Liver (tissue), 9 donors: ENCODE results near the gene RTN4. TPM values are rescaled to one million over a fixed set of nuclear protein-coding genes. Genes with fewer than 3 reads are reported as not detected.
A peak's percentile ranks its signal among the peaks of the same experiment; 100 is the strongest.

Experiments used
- DNase-seq: peaks from one replicate; pipeline ENCODE4 v3.0.0-alpha.2; 2017; ENCODE audit warnings: low spot score
- H3K27ac ChIP-seq, 2 donors: one replicate each; pipeline ENCODE4 v1.7.0; 2013; ENCODE audit warnings: inconsistent platforms in 2 of 2, low read length in 2 of 2, control low read depth in 1 of 2, low read depth in 1 of 2, mild to moderate bottlenecking in 1 of 2
- H3K27me3 ChIP-seq, 4 donors: one replicate each; pipeline versions ENCODE4 v1.6.1 to v1.7.0; 2013; ENCODE audit warnings: low read length in 3 of 4, inconsistent platforms in 1 of 4, mild to moderate bottlenecking in 1 of 4, moderate library complexity in 1 of 4; ENCODE audit not compliant: control insufficient read depth in 4 of 4, insufficient read depth in 4 of 4
- H3K36me3 ChIP-seq, 4 donors: one replicate each; pipeline versions ENCODE4 v1.6.1 to v1.7.0; 2013; ENCODE audit warnings: low read length in 3 of 4, mild to moderate bottlenecking in 3 of 4, low read depth in 1 of 4, moderate library complexity in 1 of 4; ENCODE audit not compliant: control insufficient read depth in 4 of 4, insufficient read depth in 3 of 4
- H3K4me1 ChIP-seq, 4 donors: one replicate each; pipeline versions ENCODE4 v1.6.1 to v1.7.0; 2013; ENCODE audit warnings: low read length in 3 of 4, mild to moderate bottlenecking in 3 of 4, moderate library complexity in 1 of 4; ENCODE audit not compliant: control insufficient read depth in 4 of 4, insufficient read depth in 4 of 4
- H3K4me3 ChIP-seq, 3 donors: one replicate each; pipeline versions ENCODE4 v1.6.1 to v1.7.0; 2013; ENCODE audit warnings: low read length in 3 of 3, control low read depth in 1 of 3, low read depth in 1 of 3, mild to moderate bottlenecking in 1 of 3
- H3K9ac ChIP-seq, 2 donors: one replicate each; pipeline ENCODE4 v1.7.0; 2013; ENCODE audit warnings: low read length in 2 of 2, mild to moderate bottlenecking in 2 of 2, moderate library complexity in 2 of 2, control low read depth in 1 of 2, low read depth in 1 of 2
- H3K9me3 ChIP-seq, 4 donors: one replicate each; pipeline versions ENCODE4 v1.6.1 to v1.7.0; 2013; ENCODE audit warnings: low read length in 3 of 4; ENCODE audit not compliant: control insufficient read depth in 4 of 4
- ATF3 ChIP-seq: IDR thresholded peaks from 2 replicates; pipeline ENCODE4 v1.6.1; 2016; ENCODE audit warnings: antibody characterized with exemption
- CTCF ChIP-seq: fragments of 150-350 bp; IDR thresholded peaks from 2 replicates; pipeline ENCODE4 v1.5.1; 2017; ENCODE audit warnings: improper control_type of control experiment, low read depth, low read length; ENCODE audit not compliant: missing input control
- EGR1 ChIP-seq, 2 donors: IDR thresholded peaks; 2 replicates each; pipeline ENCODE4 v1.6.1; 2016 to 2018; ENCODE audit warnings: antibody characterized with exemption in 2 of 2, low read depth in 2 of 2
- FOXA1 ChIP-seq: IDR thresholded peaks from 2 replicates; pipeline ENCODE4 v1.6.1; 2016; ENCODE audit warnings: antibody characterized with exemption
- FOXA2 ChIP-seq: IDR thresholded peaks from 2 replicates; pipeline ENCODE4 v1.6.1; 2016; ENCODE audit warnings: antibody characterized with exemption
- GABPA ChIP-seq, 2 donors: IDR thresholded peaks in 1 of 2; conservative IDR thresholded peaks in 1 of 2; 2 replicates each; pipeline ENCODE4 v1.6.1; 2016; ENCODE audit warnings: antibody characterized with exemption in 2 of 2, mild to moderate bottlenecking in 1 of 2, moderate library complexity in 1 of 2
- HNF4A ChIP-seq, 2 donors: conservative IDR thresholded peaks; 2 replicates each; pipeline ENCODE4 v1.6.1; 2016; ENCODE audit warnings: antibody characterized with exemption in 2 of 2, mild to moderate bottlenecking in 2 of 2
- JUND ChIP-seq, 2 donors: IDR thresholded peaks; 2 replicates each; pipeline ENCODE4 v1.6.1; 2016; ENCODE audit warnings: antibody characterized with exemption in 2 of 2
- MAX ChIP-seq: IDR thresholded peaks from 2 replicates; pipeline ENCODE4 v1.6.1; 2016; ENCODE audit warnings: antibody characterized with exemption
- NR2F2 ChIP-seq: IDR thresholded peaks from 2 replicates; pipeline ENCODE4 v1.6.1; 2016; ENCODE audit warnings: antibody characterized with exemption
- RAD21 ChIP-seq, 2 donors: IDR thresholded peaks; 2 replicates each; pipeline ENCODE4 v1.6.1; 2016; ENCODE audit warnings: antibody characterized with exemption in 2 of 2, mild to moderate bottlenecking in 2 of 2
- REST ChIP-seq: IDR thresholded peaks from 2 replicates; pipeline ENCODE4 v1.6.1; 2016; ENCODE audit warnings: antibody characterized with exemption, mild to moderate bottlenecking
- RXRA ChIP-seq, 2 donors: IDR thresholded peaks; 2 replicates each; pipeline ENCODE4 v1.6.1; 2017 to 2018; ENCODE audit warnings: antibody characterized with exemption in 2 of 2, mild to moderate bottlenecking in 1 of 2
- SP1 ChIP-seq: IDR thresholded peaks from 2 replicates; pipeline ENCODE4 v1.6.1; 2018; ENCODE audit warnings: antibody characterized with exemption, mild to moderate bottlenecking
- TAF1 ChIP-seq: conservative IDR thresholded peaks from 2 replicates; pipeline ENCODE4 v1.6.1; 2016; ENCODE audit warnings: antibody characterized with exemption, mild to moderate bottlenecking
- YY1 ChIP-seq: IDR thresholded peaks from 2 replicates; pipeline ENCODE4 v1.6.1; 2016; ENCODE audit warnings: antibody characterized with exemption, mild to moderate bottlenecking
- ZBTB33 ChIP-seq: IDR thresholded peaks from 2 replicates; pipeline ENCODE4 v1.6.1; 2016; ENCODE audit warnings: antibody characterized with exemption
- WGBS: extraction: QIAGEN DNeasy Blood & Tissue Kit; methylation state at CpG from one replicate; pipeline ENCODE4 v1.1.7; 2013; 5-methylcytosine and 5-hydroxymethylcytosine counted together
- polyA plus RNA-seq, 2 donors: library from polyadenylated mRNA; stranded (reverse) in 1 of 2; unstranded in 1 of 2; fragments of 200-250 nt in 1 of 2; fragments of >200 nt in 1 of 2; fragmentation: Nextera tagmentation in 1 of 2; extraction: Ambion mirVana in 1 of 2; gene quantifications; one replicate each; pipeline versions ENCODE4 v1.2.1 to v1.2.3, GENCODE V29; 2013 to 2015
- total RNA-seq, 2 donors: library from RNA; depleted of rRNA; stranded (reverse); fragments of >200 nt; gene quantifications; one replicate each; pipeline ENCODE4 v1.2.3, GENCODE V29; 2014
- donor health status: healthy.
- donor health status: healthy.
- donor health status: healthy.
- donor health status: healthy.
- donor health status: healthy.

The RTN4 gene
- total and polyA plus RNA-seq, 4 donors, result 73.5 to 348 (median 151) TPM

DNA sequence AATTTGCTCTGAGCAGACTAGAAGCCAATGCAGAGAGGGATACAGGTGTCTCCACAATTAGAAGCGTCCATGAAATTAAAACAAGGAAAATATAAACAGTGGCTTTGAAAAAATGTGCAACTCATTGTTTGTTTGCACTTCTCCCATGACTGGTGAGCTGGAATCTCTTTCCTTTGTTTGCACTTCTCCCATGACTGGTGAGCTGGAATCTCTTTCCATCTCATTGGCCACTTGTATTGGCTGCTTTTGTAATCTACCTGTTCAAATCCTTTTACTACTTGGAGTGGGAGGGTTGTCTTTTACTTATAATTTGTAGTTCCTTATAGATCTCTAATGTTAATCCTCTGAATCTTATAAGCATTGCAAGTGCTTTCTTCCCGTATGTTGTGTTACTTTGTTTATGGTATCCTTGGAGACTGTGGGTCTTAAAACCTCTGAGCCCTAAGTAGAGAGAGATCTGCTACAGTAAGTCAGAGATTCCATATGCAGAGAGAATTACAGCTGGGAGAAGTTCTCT lies 94.1 kb downstream of the RTN4 start (continued):
- TF ChIP-seq JUND (IDR thresholded peaks at IDR 0.05), result peak in 1 of 2 donors; percentile 19

DNA sequence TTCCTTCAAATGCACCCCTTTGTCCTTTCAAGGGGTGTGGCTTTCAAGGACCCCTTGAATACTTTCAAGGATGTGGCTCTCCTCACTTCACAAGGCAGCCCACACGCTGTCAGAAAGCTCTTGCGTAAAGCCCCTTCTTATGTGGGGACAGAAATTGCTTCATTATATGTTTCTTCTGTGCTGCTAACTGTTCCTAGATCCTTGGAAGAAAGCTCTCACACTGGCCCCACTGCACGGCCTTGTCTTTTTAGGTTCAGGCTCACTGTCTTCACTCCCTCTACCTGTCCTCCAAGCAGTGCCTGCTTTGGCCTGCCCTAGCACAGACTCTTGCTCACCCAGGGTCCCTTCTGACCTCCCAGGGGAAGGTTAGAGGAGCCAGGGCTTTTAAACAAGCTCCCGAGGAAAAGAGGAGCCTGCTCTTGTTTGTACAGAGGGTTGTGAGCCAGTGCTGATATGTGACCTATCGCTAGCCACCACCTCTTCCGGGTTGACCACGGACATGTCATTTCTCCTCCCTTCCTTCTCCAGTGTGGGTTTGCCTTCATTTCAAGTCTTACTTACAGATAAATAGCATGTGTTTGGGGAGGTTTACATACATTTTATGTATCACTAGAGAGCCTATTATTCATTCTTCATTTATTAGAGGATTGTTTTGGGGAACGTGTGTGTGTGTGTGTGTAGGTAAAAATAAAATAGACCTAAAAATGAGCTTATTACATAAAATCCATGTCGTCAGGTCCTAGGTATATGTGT lies 94.7 kb downstream of the RTN4 start:
- Histone ChIP-seq H3K27ac (no peak overlapping the region), H3K4me1 (peaks cover 0 to 6% (median 0%) of the 10 kb centered on the region in 4 donors), H3K4me3 (no peak overlapping the region), H3K9me3 (no peaks in the 10 kb centered on the region), H3K36me3 (no peaks in the 10 kb centered on the region), H3K9ac (peak overlapping the region in 1 of 2 donors; percentile 14), H3K27me3 (no peaks in the 10 kb centered on the region)
- DNase-seq, result no peak
- 60% methylated on average over 9 of the region's 9 CpGs for WGBS
- TF ChIP-seq REST (peak; percentile 7), ZBTB33 (no peak), TAF1 (no peak)

GRCh38 chr2:54954705-54955357 lies 95.4 kb downstream of the RTN4 start:
- Histone ChIP-seq H3K4me3 (no peak overlapping the region), H3K4me1 (peaks cover 0 to 6% (median 0%) of the 10 kb centered on the region in 4 donors), H3K27me3 (no peaks in the 10 kb centered on the region), H3K9me3 (no peaks in the 10 kb centered on the region), H3K27ac (no peak overlapping the region), H3K9ac (no peak overlapping the region), H3K36me3 (no peaks in the 10 kb centered on the region)
- DNase-seq, result no peak
- 99% methylated on average over 3 of the region's 3 CpGs for WGBS
- TF ChIP-seq GABPA (IDR thresholded peaks at IDR 0.05 in 1 of 2, conservative IDR thresholded peaks at IDR 0.05 in 1 of 2), result no peak
- no peak for TF ChIP-seq CTCF
- TF ChIP-seq EGR1 (IDR thresholded peaks at IDR 0.05; ENCODE audit: low read depth in 2 of 2), result no peak
- no peak for TF ChIP-seq FOXA1
- no peak for TF ChIP-seq HNF4A (conservative IDR thresholded peaks at IDR 0.05)
- TF ChIP-seq SP1, result no peak
- TF ChIP-seq REST, result no peak
- TF ChIP-seq FOXA2, result no peak
- no peak for TF ChIP-seq RAD21 (IDR thresholded peaks at IDR 0.05)
- TF ChIP-seq RXRA (IDR thresholded peaks at IDR 0.05), result no peak
- TF ChIP-seq NR2F2, result no peak
- no peak for TF ChIP-seq TAF1
- no peak for TF ChIP-seq MAX
- no peak for TF ChIP-seq YY1
- TF ChIP-seq JUND (IDR thresholded peaks at IDR 0.05), result no peak
- TF ChIP-seq ATF3, result no peak
